SHP77 treated with DMSO at 0.1 percent for 48 hours (cell line): ENCODE results near the gene PPME1.

ENCODE experiments used
- DNase-seq: peaks from one replicate; lab custom pipeline; 2025; lab: John Stamatoyannopoulos, UW

Gene PPME1

GRCh38 chr11:74159642-74160041 is 11.4 kb upstream of the PPME1 start:
- DNase-seq, result no peak

- no peak for DNase-seq
These were observed 8.2 kb upstream of the PPME1 start for GRCh38 chr11:74162681-74163467.

GRCh38 chr11:74168838-74169237 is 2.3 kb upstream of the PPME1 start:
- DNase-seq, result no peak

GRCh38 chr11:74169738-74170458 is 1.2 kb upstream of the PPME1 start:
- no peak for DNase-seq

- DNase-seq, result no peak
These were observed 510 bp downstream of the PPME1 start for GRCh38 chr11:74171630-74171968.

- no peak for DNase-seq
These were observed 908 bp downstream of the PPME1 start for GRCh38 chr11:74171997-74172396.

GRCh38 chr11:74175920-74176319 is 4.8 kb downstream of the PPME1 start:
- DNase-seq, result no peak

- DNase-seq, result no peak
These were observed 8.4 kb downstream of the PPME1 start for GRCh38 chr11:74179234-74180052.

GRCh38 chr11:74182635-74183034 is 11.5 kb downstream of the PPME1 start:
- no peak for DNase-seq

- DNase-seq, result no peak
These were observed 14.2 kb downstream of the PPME1 start for GRCh38 chr11:74185285-74185684.

GRCh38 chr11:74185695-74186094 is 14.6 kb downstream of the PPME1 start:
- no peak for DNase-seq

GRCh38 chr11:74195828-74196227 is 24.7 kb downstream of the PPME1 start:
- no peak for DNase-seq

- DNase-seq, result no peak
These were observed 25.8 kb downstream of the PPME1 start for GRCh38 chr11:74196781-74197486.

GRCh38 chr11:74203966-74204365 is 32.9 kb downstream of the PPME1 start:
- DNase-seq, result no peak

GRCh38 chr11:74204701-74205100 is 33.6 kb downstream of the PPME1 start:
- no peak for DNase-seq

GRCh38 chr11:74205181-74205580 is 34.1 kb downstream of the PPME1 start:
- no peak for DNase-seq

GRCh38 chr11:74206746-74207145 is 35.7 kb downstream of the PPME1 start:
- DNase-seq, result no peak

GRCh38 chr11:74208507-74208906 is 37.4 kb downstream of the PPME1 start:
- DNase-seq, result no peak

GRCh38 chr11:74212533-74212932 is 41.4 kb downstream of the PPME1 start:
- DNase-seq, result no peak

GRCh38 chr11:74220376-74220775 is 49.3 kb downstream of the PPME1 start:
- DNase-seq, result no peak

- no peak for DNase-seq
These were observed 50.7 kb downstream of the PPME1 start for GRCh38 chr11:74221816-74222215.

GRCh38 chr11:74225565-74225964 is 54.5 kb downstream of the PPME1 start:
- no peak for DNase-seq
